Measurements from ENCODE around the gene RFNG.

- TF ChIP-seq CTCF (IDR thresholded peaks at IDR 0.05): no peak
- no peak for TF ChIP-seq POLR2A (IDR thresholded peaks at IDR 0.05)
Observed at GRCh38 chr17:82081546-82081945, 29.9 kb upstream of the RFNG start.

All from thyroid gland (tissue), 4 donors.